Measurements from ENCODE around the gene EDEM3.
"Not testable (repeated sequence)": the region's sequence is repeated elsewhere in the genome, so short reads cannot be mapped to it uniquely, and the experiment has no call there.

The EDEM3 gene

DNA sequence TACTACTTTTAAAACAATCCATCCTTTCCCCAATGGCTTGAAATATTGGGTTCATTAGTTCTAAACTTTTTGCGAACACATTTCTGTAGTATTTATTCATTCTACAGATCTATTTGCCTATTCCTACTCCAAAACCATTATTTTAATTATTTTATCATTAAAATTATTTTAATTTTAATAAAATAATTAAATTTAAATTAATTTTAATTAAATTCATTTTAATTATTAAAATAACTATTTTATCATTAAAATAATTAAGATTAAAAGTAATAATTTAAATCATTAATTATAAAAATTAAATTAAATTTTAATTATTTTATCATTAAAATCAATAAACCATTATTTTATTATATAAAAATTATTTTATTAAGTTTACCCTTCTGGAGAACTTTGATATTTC lies 15.6 kb downstream of the EDEM3 start:
- DNase-seq = no peak

DNA sequence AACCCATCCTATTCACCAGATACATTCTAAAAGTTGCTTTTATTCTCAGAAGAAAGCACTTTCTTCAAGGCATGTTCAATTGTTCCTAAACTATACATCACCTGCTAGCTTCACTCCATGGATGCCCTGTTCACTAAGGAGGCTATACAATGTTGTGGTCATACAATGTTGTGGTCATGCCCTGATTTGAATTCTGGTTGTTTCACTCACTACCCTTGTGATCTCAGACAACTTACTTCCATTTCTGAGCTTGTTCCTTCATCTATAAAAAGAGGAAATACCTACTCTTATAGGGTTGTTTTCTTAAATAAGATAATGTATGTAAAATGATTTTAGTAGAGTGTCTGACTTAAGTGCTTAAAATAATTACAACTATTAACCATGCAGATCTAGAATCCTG lies 19.7 kb downstream of the EDEM3 start:
- no peak for DNase-seq

DNA sequence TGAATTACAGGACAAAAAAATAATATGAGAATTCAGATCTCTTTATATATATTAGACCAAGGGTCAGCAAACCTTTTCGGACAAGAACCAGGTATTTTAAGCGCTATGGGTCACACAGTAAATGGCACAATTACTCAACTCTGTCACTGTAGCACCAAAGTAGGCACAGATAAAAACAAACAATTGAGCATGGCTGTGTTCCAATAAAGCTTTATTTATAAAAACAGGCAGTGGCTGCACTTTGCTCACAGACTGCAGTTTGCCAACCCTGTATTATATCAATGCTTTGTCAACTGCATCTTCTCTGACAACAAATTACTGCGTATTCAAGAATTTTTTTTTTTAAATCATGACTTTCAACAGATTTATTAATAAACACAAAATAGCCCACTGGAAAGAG lies 29.8 kb downstream of the EDEM3 start:
- no peak for DNase-seq

DNA sequence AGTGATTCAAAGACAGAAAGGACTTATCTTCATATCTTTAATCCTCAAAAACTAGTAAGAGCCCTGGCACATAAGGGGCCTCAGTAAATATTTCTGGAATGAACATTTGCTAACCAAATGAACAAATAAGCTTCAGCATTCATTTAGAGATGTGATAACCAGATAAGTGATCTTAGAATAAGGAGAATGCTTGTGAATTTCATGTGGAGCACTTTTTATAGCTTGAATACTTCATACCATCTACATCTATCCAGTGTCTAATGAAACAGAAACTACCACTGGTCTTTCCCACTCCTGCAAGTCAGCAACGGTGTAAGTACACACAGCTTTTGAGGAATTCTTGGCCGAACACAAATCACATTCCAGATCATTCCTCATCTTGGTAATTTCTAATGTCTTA lies 38.5 kb downstream of the EDEM3 start:
- no peak for DNase-seq

DNA sequence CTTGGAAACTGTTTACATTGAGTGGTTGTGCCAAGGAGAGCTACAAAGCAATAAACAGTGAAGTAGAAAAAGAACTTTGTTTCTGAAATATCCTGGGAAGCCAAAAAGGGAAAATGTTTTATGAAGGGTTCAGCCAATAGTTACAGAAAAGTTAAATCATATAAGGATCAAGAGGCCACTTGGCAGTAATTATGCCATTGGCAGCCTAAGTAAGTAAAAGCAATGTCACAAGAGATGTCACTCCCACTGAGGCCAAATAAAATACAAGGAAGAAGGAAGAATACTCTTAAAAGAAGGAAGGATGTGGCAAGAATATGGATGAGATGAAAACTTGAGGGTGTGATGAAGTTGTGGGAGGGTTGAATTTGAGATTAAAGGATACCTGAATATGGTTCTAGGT lies 45.2 kb downstream of the EDEM3 start:
- DNase-seq = no peak

DNA sequence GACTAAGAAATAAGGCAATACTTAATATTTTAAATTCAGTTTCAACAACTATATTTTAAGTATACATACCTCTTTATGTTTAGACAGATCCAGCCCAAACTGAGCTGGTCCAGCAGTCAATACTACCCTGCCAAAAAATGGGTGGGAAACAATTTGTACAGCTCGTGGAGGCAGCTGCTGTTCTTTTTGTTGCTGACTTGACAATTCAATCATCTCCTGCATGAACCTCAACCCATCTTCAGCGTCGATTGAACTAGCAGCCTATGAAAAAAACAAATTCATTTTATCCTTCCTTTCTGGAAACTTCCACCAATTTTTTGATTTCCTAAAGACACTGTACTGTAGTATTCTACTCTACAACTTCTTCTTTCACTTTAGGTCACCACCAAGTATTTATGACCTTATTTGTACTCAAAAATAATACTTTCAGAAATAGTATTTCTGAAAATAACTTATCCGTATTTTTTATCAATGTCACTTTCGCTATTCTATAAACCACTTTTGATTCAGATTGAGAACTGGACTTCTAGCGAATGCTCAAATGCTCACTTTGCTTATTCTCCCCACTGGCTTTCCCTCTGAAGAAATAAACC lies 46.5 kb downstream of the EDEM3 start:
- no peak for DNase-seq

DNA sequence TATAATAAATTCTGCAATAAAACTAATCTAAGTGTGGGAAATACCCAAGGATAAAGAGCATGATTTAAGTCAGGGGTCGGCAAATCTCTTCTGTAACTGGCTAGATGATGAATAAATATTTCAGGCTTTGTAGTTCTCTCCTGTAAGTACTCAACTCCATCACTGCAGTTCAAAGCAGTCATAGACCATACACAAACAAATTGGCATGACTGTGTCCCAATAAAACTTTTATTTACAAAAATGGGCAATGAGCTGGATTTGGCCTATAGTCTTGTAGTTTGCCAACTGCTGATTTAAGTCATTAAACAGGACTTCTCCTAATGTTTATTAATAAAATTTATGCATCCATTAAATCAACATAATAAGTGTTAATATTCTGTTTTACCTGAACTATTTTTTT lies 49.4 kb downstream of the EDEM3 start:
- DNase-seq = no peak

DNA sequence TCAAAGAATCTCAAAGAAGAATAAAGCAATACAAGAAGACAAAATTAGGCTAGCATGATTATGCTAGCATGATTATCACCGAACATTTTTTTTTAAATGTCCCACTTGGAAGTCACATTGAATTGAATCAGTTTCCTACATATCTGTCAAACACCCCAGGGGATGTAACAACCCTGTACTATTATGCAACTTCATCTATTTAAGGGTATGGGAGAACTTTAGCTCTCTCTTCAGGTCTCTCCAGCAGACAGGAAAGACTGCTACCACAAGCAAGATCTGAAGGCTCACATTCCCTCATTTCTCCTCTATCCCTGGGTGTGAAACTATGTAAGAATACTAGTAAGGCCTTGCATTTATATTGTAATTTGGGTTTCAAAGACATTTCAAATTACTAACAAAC lies 52.8 kb downstream of the EDEM3 start:
- DNase-seq = no peak

DNA sequence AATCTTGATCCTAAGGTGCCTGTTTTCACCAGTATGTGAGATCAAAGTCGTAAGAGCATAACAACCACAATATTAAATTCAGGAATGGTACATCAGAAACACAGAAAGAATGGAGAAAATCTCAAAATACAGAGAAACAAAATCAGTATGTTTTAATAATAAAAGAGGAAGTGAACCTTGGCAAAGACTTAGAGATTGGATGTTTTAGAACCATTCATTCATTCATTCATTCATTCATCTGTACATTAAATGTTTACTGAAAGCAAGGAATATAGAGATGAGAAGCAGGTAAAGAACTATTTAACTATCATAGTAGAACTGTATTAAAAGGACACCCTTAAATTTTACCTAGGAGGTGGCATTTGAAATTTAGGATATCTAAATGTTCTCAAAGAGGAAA lies 55.7 kb downstream of the EDEM3 start:
- no peak for DNase-seq

DNA sequence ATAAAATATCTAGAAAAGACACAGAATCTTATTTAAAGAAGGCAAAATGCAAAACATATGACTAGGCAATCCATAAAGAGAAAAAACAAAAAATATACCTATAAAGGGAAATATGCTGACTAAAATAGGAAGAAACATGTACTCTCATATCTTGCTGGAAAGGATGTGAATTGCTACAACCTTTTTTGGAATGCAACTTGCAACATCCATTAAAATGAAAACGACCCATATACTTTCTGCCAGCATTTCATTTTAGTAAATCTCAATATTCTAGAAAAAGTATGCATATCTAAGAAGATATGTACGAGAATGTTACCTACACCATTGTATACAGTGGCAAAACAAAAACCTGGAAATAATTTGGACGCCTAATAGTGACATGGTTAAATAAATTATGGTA lies 56.6 kb downstream of the EDEM3 start:
- no peak for DNase-seq

DNA sequence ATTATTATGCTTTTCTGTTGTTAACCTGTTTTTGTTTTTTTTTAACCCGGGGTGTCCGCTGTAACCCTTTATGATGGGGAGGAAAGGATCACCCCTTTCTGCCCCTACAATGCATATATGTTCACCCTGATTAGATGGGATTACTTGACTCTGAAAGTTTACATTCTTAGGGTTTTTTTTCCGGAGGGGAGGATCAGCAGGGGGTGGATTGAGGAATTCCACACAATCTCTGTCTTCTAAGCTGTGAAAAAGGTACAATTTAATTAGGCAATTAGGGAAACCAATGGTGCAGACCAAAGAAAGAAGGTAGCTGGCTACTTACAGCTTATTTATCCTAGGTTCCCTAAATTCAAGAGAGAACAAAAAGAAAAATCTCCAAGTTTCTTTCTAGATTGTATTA lies 58.3 kb downstream of the EDEM3 start:
- DNase-seq = no peak

DNA sequence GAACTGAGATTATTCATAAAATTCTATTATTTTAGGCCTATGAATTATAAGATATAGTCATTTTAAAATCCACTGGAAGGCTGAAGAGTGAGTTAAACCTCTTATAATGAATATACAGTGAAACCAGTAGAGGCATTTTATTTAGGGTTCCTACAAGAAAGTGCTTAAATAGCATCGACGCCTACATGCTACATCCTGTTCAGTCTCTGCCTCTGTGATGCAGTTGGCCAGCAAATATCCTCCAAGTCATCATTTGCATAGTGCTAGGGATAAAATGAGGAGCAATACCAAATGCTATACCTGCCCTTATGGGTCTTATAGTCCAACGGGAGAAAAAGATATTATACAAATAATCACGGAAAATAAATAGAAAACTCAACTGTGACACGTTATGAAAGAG lies 59.6 kb downstream of the EDEM3 start:
- no peak for DNase-seq

DNA sequence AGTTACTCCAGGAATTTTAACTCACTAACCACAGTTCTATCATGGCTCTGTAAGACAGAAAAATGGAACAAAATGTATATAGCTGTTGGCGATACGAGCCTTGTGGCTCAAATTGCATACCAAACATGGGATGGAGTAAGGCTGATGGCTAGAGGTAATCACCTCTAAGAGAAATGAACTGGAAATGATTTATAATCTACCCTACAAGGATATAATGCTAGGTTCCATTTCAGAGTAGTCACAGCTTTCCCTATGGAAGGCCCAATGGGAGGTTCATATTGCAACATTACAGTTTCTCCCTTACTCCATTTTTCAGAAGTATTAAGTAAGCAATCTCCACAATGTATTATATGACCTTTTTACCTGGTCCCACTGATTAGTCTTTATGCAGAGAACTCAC lies 61.6 kb downstream of the EDEM3 start:
- no peak for DNase-seq

DNA sequence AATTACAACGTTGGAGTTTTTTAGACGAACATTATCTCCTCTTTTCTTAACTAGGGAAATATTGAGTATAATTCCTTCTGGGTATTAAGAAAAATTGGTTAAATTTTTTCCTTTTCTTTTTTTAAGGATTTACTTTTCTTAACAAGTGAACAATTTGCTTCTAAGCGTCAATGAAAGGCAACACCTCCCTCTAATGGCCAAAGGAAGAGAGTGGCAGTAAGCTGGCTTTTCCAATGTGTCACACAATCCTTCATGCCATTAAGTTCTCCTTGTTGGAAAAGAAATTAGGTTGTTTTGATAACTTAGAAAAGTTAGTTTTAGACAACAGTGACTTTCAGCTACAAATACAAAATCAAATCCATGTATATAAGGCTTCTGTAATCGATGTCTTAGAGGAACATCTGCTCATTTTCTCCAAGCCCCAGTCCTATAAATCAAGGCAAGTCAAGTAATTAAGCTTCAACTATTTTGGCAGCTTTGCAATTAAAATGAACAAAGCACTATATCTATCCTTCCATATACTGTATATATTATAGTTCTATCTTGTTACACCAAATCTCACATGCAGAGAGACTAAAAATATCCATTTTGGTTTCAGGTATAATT lies 62.8 kb downstream of the EDEM3 start:
- peak; percentile 25 for DNase-seq

DNA sequence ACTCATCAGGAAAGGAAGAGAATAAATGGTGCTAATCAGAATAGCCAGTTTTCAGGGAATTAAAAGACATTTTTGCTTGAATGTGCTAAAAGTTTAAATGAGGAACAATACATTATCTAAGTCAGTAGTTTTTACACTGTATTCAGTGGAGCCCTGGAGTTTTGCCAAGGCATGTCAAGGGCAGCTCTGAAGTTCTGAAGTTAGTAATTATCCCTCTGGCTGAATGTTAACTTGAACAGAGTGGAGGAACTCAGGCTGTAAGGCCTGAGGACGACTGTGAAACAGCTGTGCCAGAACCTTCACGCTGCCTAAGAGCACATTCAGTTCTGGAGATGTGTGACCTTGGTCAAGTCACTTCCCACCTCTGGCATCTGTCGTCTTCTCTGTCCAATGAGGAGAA lies 68.1 kb downstream of the EDEM3 start:
- DNase-seq = no peak

DNA sequence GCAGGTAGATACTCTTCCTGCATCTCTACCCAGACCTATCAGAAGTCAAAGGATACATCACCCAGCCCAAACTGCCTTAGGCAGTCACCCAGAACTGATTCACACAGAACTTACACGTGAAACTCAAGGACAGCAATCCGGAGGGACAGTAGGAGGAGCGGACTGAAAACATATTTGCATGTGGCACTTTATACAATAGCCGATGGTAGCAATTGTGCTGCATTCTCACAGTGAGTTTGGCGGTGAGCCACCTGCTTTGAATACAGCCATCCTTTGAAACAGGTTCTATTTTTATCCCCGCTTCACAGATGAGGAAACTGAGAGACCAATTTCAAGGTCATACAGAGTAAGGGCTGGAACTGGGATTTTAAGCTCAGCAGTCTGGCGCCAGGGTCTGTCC lies 69.5 kb downstream of the EDEM3 start:
- DNase-seq = no peak

DNA sequence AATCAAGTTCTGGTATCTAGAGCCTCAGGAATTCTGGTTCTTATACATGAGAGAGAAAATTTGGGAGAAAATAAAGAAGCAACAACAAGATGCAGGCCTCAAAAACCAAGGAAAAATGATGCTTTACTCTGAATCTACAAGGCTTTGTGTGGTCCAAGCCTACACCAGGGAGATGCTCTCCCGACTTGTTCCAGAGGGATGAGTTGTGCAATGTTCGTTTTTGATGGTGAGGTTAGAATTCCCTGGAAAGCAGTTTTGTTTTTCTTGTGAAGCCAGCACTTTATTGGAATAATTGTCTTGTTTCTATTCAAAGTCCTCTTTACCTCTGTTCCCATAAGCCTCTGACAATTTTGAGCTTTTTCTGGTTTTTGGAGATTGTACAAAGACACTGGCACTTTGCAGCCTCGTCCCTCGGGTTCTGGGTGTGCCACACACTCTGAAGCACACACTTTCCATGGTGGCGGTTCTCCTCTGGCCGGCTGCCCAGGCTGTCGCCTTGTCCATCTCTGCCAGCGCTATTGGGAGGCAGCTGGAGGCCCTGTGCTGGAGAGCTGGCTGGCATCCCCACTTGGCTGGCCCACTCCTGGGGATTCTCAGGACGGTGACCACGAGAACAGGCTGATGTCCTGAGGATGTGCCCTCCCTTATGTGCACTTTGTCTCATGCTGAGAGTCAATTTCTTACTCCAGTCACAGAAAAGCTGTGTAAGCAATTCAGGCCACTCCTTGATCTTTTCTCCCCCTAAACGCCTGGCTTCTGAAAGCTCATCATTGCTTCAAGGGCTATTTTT lies 70.2 kb downstream of the EDEM3 start:
- DNase-seq = peak; percentile 40

DNA sequence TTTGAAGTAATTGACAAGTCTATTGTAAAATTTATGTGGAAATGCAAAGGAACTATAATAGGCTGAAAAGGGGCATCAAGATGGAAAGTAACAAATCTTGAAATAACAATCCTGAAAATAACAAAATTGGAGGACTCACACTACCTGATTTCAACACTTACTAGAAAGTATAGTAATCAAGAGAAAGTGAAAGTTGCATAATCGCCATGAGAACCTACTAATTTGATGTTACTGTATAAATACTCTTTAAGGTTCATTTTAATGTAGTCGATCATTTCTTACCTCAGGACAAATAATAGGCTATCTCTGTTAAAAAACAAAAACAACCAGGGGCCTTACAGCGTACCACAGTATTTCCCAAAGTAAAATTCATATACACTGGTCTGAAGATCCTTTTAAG lies 71.7 kb downstream of the EDEM3 start:
- no peak for DNase-seq

DNA sequence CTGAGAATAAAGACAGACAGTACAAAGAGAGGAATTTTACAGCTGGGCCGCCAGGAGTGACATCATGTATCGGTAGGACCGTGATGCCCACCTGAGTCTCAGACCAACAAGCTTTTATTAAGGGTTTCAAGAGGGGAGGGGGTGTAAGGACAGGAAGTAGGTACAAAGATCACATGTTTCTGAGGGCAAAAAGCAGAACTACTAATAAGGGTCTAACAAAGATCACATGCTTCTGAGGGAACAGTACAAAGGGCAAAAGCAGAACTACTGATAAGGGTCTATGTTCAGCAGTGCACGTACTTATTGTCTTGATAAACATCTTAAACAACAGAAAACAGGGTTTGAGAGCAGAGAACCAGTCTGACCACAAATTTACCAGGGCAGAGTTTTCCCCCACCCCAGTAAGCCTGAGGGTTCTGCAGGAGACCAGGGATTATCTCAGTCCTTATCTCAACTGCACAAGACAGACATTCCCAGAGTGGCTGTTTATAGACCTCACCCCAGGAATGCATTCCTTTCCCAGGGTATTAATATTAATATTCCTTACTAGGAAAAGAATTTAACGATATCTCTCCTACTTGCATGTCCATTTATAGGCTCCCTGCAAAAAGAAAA lies 73.9 kb downstream of the EDEM3 start:
- not testable (repeated sequence) for DNase-seq

DNA sequence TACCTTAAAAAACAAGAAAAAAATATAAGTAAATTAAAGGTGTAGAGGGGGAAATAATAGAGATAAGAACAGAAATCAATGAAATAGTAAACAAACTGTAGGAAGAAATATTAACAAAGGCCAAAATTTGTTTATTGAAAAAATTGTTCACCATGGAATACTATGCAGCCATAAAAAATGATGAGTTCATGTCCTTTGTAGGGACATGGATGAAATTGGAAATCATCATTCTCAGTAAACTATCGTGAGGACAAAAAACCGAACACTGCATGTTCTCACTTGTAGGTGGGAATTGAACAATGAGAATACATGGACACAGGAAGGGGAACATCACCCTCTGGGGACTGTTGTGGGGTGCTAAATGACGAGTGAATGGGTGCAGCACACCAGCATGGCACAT lies 75.2 kb downstream of the EDEM3 start:
- not testable (repeated sequence) for DNase-seq

DNA sequence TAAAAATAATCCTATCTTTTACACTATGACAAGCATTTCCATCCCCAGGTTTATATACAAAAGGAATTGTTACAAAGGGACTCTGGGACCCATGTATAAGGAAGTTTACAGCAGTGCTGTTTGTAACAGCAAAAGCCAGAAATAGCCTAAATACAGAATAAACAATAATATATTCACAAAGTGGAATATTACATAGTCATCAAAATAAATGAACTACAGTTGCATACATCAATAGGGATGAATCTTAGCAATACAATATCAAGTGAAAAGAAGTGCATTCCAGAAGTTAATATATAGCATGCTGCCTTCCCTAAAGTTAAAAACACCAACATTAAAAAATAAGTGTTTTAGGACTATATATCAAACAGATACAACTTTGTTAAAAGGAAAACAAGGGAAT lies 77.3 kb downstream of the EDEM3 start:
- no peak for DNase-seq

DNA sequence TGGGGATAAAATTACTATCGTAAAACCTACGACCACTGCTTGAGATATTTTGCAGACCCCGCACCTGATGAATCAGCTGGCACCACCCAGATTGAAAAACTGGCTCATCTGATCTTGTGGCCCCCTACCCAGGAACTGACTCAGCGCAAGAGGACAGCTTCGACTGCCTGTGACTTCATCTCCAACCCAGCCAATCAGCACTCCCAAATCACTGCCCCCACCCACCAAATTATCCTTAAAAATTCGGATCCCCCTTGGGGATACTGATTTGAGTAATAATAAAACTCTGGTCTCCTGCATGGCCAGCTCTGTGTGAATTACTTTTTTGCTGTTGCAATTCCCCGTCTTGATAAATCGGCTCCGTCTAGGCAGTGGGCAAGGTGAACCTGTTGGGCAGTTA lies 81.4 kb downstream of the EDEM3 start:
- no peak for DNase-seq

DNA sequence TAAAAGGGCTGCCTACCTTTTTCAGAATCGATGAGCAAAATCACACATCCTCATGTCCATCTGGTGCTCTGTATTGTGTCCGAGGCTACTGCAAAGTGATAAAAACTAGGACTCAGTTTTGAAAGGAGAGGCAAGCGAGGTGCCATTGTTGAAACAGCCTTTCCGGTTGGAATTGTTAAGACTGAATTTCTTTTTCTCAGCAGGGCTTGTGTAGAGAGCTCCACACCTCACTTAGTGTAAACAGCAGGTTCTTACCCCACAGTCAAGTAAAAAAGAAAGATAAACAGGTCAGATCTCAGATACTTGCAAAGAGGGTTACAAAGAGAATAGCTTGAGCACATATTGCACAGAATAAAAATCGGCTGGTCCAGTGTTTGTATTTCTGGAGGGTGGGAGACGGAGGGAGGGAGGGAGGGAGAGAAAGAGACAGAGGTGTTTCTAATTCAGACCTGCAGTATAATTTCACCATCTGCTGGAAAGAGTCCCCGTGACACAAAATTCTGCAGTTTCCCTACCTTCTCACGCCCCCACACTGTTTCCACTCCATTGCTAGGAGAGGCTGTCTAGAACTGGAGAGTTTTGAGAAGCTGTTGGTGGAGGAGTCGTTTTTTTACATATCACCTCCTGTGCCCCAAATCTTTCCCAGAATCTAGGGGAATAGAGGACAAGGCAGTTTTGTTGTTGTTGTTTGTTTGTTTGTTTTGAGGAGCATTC lies 82.5 kb downstream of the EDEM3 start:
- no peak for DNase-seq

DNA sequence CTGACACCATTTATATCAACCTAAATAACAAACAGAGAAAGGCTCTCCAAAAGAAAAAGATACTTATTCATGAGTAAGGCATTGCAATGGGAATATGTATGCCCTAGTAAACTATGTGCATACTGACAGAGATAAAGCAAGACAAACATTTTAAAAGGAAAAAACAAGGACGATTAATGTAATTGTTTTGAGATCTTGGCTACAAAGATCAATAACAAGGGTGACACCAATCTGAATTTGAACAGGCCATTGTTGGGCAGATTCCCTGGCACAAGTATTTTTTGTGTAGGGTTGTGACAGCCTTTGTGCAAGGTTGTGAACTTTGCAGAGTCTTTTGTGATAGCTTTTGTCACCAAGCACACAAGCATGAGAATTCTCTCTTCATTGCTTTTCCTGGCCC lies 85.3 kb downstream of the EDEM3 start:
- no peak for DNase-seq

Data from NCI-H1105 (cell line).